22Rv1 (cell line): ENCODE measurements around the gene KCNAB1.

ENCODE experiments used
- CTCF ChIP-seq: fragments of 450-650 bp; IDR thresholded peaks from 2 replicates; pipeline ENCODE4 v1.5.1; 2017; ENCODE audit warnings: mild to moderate bottlenecking
- ZFX ChIP-seq: fragments of 450-650 bp; IDR thresholded peaks from 2 replicates; pipeline ENCODE4 v1.6.1; 2017; ENCODE audit warnings: antibody characterized with exemption, borderline replicate concordance

GRCh38 chr3:156143136-156143535, 22.8 kb downstream of the KCNAB1 start:
- TF ChIP-seq CTCF = no peak
- TF ChIP-seq ZFX = no peak
